ENCODE results near the gene VPS18.

DNA sequence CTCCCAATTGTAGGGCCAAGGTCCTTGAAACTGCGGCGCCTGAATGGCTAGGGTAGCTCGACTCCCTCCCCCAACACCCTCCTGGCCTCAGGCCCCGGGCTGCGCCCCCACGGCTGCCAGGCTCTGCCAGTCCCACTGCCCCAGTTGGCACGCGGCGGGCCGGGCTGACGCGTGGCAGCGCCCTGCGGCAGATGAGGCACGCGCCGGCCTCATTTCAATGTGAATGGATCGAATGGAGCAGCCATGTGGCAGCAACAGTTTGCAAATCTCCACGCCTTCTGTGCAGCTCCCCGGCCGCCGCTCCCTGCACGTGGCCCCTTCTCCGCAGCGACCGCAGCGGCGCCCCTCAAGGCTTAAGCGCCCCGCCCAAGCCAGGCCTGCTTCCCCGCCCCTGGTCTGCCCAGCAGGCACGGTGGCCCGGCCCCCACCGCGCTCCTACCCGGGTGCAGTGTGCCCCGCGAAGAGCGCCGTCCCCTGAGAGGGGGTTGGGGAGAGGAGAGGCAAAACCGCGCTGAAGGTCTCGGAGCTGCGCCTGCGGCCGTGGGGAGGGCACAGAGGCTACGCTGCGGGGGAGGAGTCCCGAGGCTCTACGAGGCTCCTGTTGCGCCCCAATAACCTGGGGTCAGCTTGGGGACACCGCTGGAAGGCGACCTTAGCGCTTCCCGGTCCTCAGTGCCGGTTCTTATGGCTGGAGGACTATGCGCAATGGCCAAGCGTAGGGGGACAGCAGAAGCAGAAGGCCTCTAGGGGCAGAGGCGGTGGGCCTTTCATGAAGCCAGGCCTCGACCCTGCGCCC lies 31.8 kb downstream of the VPS18 start:
- TF ChIP-seq CTCF (IDR thresholded peaks at IDR 0.05) (no peak), POLR2A (IDR thresholded peaks at IDR 0.05) (no peak)

Measured in Peyer's patch (tissue), 4 donors.